Stimulated activated CD8-positive, alpha-beta memory T cell treated with anti-CD3 and anti-CD28 coated beads, Interleukin-15, amount 100 ng/mL, for 24 hours (primary cell): ENCODE results near the gene TAF4.
"Not testable (repeated sequence)": the region's sequence is repeated elsewhere in the genome, so short reads cannot be mapped to it uniquely, and the experiment has no call there.

Experiments used
- DNase-seq: peaks from one replicate; pipeline ENCODE4 v3.0.0-alpha.2; 2020; ENCODE audit warnings: low read depth

The TAF4 gene

GRCh38 chr20:62073323-62073722 is 7.6 kb upstream of the TAF4 start:
- no peak for DNase-seq

- DNase-seq = not testable (repeated sequence)
These were observed 6.2 kb upstream of the TAF4 start for GRCh38 chr20:62071669-62072430.

GRCh38 chr20:62069741-62070216 is 4.1 kb upstream of the TAF4 start:
- DNase-seq = no peak

- DNase-seq = no peak
These were observed 3.3 kb upstream of the TAF4 start for GRCh38 chr20:62068997-62069396.

- DNase-seq = no peak
These were observed 2.0 kb upstream of the TAF4 start for GRCh38 chr20:62067547-62068260.

- no peak for DNase-seq
These were observed 1.3 kb upstream of the TAF4 start for GRCh38 chr20:62066983-62067433.

- no peak for DNase-seq
These were observed 780 bp upstream of the TAF4 start for GRCh38 chr20:62066339-62066982.

- no peak for DNase-seq
These were observed 659 bp downstream of the TAF4 start for GRCh38 chr20:62064770-62065673.

- DNase-seq = no peak
These were observed 1.5 kb downstream of the TAF4 start for GRCh38 chr20:62063981-62064769.

- no peak for DNase-seq
These were observed 2.2 kb downstream of the TAF4 start for GRCh38 chr20:62063315-62063980.

- DNase-seq = no peak
These were observed 2.9 kb downstream of the TAF4 start for GRCh38 chr20:62062661-62063314.

- DNase-seq = no peak
These were observed 3.7 kb downstream of the TAF4 start for GRCh38 chr20:62061851-62062423.

GRCh38 chr20:62060631-62061541 is 4.8 kb downstream of the TAF4 start:
- no peak for DNase-seq

GRCh38 chr20:62059920-62060630 is 5.6 kb downstream of the TAF4 start:
- no peak for DNase-seq

GRCh38 chr20:62059401-62059800 is 6.3 kb downstream of the TAF4 start:
- DNase-seq = no peak

- DNase-seq = no peak
These were observed 6.7 kb downstream of the TAF4 start for GRCh38 chr20:62058941-62059340.

GRCh38 chr20:62056975-62057374 is 8.7 kb downstream of the TAF4 start:
- DNase-seq = no peak

- no peak for DNase-seq
These were observed 9.3 kb downstream of the TAF4 start for GRCh38 chr20:62056377-62056776.
